Esophagus (tissue), 2 donors: Measurements from ENCODE around the gene SMPD4. TPM values are rescaled to one million over a fixed set of nuclear protein-coding genes. Genes with fewer than 3 reads are reported as not detected.
A peak's percentile ranks its signal among the peaks of the same experiment; 100 is the strongest.
"Not testable (repeated sequence)": the region's sequence is repeated elsewhere in the genome, so short reads cannot be mapped to it uniquely, and the experiment has no call there.

Source experiments
- H3K27ac ChIP-seq, 2 donors: one replicate each; pipeline ENCODE4 v1.5.1; 2013; ENCODE audit warnings: low read depth in 2 of 2, mild to moderate bottlenecking in 2 of 2, inconsistent platforms in 1 of 2, low read length in 1 of 2, moderate library complexity in 1 of 2
- H3K27me3 ChIP-seq, 2 donors: one replicate each; pipeline ENCODE4 v1.6.1; 2013; ENCODE audit warnings: low read length in 2 of 2, control low read depth in 1 of 2, mild to moderate bottlenecking in 1 of 2; ENCODE audit not compliant: insufficient read depth in 2 of 2, control insufficient read depth in 1 of 2
- H3K36me3 ChIP-seq, 2 donors: one replicate each; pipeline ENCODE4 v1.6.1; 2013; ENCODE audit warnings: low read length in 1 of 2; ENCODE audit not compliant: control insufficient read depth in 2 of 2, insufficient read depth in 2 of 2
- H3K4me1 ChIP-seq, 2 donors: one replicate each; pipeline ENCODE4 v1.6.1; 2013; ENCODE audit warnings: low read length in 1 of 2; ENCODE audit not compliant: control insufficient read depth in 2 of 2, insufficient read depth in 2 of 2
- H3K4me3 ChIP-seq, 2 donors: one replicate each; pipeline ENCODE4 v1.5.1; 2013; ENCODE audit warnings: low read length in 2 of 2, mild to moderate bottlenecking in 2 of 2, low read depth in 1 of 2, moderate library complexity in 1 of 2
- H3K9me3 ChIP-seq, 2 donors: one replicate each; pipeline ENCODE4 v1.6.1; 2013; ENCODE audit warnings: mild to moderate bottlenecking in 2 of 2, low read depth in 1 of 2, low read length in 1 of 2, moderate library complexity in 1 of 2; ENCODE audit not compliant: control insufficient read depth in 2 of 2, insufficient read depth in 1 of 2
- WGBS, 2 donors: extraction: QIAGEN DNeasy Blood & Tissue Kit; methylation state at CpG; one replicate each; pipeline ENCODE4 v1.1.7; 2013; 5-methylcytosine and 5-hydroxymethylcytosine counted together
- polyA plus RNA-seq, 2 donors: library from polyadenylated mRNA; stranded (reverse); fragments of 200-250 nt; gene quantifications; one replicate each; pipeline ENCODE4 v1.2.3, GENCODE V29; 2013
- donor health status: healthy with polysubstance abuse.
- donor health status: Bipolar disorder and iron deficiency.

SMPD4 gene
- polyA plus RNA-seq, 2 donors: 29.7 to 32.2 TPM

DNA sequence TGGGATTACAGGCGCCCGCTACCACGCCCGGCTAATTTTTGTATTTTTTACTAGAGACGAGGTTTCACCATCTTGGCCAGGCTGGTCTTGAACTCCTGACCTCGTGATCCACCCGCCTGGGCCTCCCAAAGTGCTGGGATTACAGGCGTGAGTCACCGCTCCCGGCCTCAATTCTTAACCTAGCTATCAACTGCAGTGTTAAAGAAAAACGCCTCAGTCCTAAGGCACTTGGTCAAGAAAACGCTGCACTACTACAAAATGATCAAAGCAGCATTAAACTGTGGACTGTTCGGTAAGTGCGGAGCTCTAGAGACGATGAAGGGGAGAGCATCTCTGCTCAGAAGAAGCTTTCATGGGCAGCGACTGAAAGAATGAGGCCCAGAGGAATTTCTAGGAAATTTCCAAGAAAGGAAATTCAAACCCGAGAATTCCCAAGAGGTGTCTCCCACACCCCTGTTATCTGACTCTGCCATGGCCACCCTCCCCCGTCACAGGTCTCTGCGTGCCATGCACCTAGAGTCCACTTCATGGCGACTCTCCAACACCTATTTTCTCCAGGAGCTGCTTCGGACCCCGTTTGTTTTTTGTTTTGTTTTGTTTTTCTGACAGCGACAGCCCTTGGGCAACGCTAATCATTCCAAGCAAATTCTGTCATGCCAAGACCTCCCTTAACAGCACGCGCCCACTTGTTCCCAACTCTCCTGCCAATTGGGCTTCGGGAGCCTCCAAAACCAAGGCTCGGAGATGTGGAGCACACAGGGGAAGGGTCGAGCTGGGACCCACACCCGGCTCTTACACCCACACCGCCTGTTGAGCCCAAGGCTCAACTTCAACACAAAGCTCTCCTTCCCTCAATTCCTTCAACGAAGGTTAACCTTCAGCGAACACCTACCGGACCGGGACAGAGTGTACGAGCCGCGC, 738 bp downstream of the SMPD4 start:
- H3K9me3 ChIP-seq, H3K36me3 ChIP-seq, H3K27me3 ChIP-seq, H3K4me1 ChIP-seq: not testable (repeated sequence)
- peak overlapping the region; percentile 82 to 84 for H3K4me3 ChIP-seq
- 19 to 21% methylated on average over 38 of the region's 38 CpGs for WGBS, 2 donors
- H3K27ac ChIP-seq: peak overlapping the region; percentile 88 to 93

DNA sequence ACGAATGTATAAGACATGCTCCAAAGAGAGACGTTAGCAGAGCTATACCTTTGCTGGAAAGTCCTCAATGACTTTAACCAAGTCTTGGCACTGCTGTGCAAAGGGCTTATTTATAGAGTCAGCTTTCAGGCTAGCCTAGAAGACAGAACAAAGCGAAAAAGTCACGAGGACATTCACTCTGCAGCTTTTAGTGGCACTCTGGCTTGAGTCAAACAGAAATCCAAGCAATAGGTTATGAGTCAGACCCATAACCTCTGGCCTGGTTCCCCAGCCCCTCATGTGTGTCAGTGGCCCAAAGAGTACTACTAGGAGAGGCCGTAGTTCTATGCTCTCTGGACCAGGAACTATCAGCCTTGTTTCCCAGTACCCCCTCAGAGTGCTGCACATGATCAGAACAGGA, 6.5 kb downstream of the SMPD4 start:
- not testable (repeated sequence) for H3K27ac ChIP-seq, H3K4me1 ChIP-seq, H3K9me3 ChIP-seq, H3K27me3 ChIP-seq, H3K4me3 ChIP-seq
- H3K36me3 ChIP-seq: peaks cover 11 to 22% of the 10 kb centered on the region in 2 donors
- WGBS, 2 donors: 85 to 89% methylated on average over 5 of the region's 5 CpGs

DNA sequence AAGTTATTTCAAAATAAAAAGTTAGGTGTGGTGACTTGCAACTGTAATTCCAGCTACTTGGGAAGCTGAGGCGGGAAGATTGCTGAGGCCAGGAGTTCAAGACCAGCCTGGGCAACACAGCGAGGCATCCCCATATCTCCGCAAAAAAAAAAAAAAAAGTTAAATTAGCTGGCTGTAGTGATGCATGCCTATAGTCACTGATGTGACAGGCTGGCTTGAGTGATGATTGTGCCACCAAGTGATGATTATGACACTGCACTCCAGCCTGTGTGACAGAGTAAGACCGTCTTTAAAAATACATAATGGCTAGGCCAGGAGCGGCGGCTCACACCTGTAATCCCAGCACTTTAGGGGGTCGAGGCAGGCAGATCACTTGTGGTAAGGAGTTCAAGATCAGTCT, 11.5 kb downstream of the SMPD4 start:
- WGBS, 2 donors: 92% methylated on average over 7 of the region's 7 CpGs
- H3K36me3 ChIP-seq: peaks cover 8 to 24% of the 10 kb centered on the region in 2 donors
- H3K27me3 ChIP-seq: no peaks in the 10 kb centered on the region
- H3K27ac ChIP-seq: no peak overlapping the region
- no peak overlapping the region for H3K4me3 ChIP-seq
- no peaks in the 10 kb centered on the region for H3K9me3 ChIP-seq
- H3K4me1 ChIP-seq: no peaks in the 10 kb centered on the region

DNA sequence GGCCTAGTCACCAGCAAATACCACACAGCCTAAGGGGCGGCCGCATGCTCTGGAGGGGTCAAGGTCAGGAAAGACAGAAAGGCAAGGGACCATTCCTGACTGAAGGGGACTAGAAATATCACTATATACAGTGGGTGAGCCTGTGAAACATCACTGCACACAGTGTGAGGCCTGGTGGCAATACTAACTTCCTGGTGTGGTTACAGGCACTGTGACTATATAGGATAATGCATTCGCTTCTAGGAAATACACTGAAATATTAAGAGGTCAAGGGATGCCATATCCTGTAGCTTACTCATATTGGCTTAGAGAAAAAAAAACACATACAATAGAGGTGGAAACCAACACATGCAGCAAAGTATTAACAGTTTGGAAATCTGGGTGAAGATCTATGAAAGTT, 12.2 kb downstream of the SMPD4 start:
- not testable (repeated sequence) for H3K27me3 ChIP-seq, H3K4me3 ChIP-seq, H3K4me1 ChIP-seq, H3K27ac ChIP-seq, H3K9me3 ChIP-seq
- peaks cover 8 to 27% of the 10 kb centered on the region in 2 donors for H3K36me3 ChIP-seq
- WGBS, 2 donors: 78 to 96% methylated on average over 3 of the region's 3 CpGs

DNA sequence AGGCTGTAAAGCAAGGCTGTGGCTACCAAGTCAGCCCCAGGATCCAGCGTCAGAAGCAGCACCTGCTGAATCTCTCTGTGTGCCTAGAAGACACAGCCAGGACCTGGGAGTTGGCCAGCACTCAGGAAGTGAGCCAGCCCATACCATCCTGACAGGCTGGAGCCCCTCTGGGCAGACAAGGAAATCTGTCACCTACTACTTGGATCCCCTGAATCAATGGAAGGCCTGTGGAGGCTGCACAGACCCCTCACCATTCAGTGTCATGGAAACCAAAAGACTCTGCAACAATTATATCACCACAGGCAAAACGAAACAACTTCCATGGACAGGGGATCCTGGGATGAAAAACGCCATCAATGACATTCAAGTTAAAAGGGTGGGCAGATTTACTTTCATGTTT, 14.8 kb downstream of the SMPD4 start:
- 74 to 84% methylated on average over 3 of the region's 3 CpGs for WGBS, 2 donors
- H3K9me3 ChIP-seq, H3K27ac ChIP-seq, H3K4me1 ChIP-seq, H3K27me3 ChIP-seq, H3K4me3 ChIP-seq: not testable (repeated sequence)
- H3K36me3 ChIP-seq: peaks cover 0 to 27% of the 10 kb centered on the region in 2 donors

DNA sequence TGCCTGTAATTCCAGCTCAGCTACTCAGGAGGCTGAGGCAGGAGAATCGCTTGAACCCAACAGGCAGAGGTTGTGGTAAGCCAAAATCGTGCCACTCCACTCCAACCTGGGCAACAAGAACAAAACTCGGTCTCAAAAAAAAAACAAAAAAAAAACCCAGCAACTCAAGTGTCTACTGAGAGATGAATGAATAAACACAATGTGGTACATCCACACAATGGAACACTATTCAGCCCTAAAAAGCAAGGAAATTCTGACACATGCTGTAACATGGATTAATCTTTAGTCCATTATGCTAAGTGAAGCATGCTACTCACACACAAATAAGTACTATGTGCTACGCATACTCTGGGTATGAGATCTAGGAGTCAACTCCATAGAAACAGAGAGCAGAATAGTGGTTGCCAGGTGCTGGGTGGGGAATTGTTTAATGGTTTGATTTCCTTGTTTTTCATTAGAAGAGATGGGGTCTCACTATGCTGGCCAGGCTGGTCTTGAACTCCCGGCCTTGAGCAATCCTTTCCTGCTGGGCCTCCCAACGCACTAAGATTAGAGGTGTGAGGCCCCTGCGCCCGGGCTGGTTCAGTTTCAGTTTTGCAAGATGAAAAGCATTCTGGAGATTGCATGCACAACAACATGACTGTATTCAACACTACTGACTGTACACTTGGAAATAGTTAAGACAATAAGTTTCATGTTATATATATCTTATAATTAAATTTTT, 15.9 kb downstream of the SMPD4 start:
- no peak overlapping the region for H3K4me3 ChIP-seq
- WGBS, 2 donors: 94 to 97% methylated on average over 8 of the region's 8 CpGs
- H3K36me3 ChIP-seq: peaks cover 0 to 27% of the 10 kb centered on the region in 2 donors

DNA sequence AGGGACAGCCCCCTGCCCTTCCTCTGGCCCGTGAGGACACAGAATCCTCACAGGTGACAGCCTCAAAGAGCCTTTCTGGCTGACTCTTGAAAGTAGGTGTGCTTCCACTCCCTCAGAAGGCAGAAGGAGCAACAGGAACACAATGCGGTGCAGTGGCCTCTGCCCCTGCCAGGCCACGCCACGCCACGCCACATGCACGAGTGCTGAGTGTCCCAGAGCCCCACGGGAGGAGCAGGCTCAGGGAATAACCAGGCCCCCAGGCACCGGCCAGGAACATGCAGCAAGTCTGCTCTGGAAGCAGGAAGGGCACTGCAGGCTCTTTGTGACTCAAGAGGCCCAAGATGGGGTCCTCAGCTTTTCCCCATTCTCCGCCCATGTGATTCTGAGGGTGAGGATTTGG, 18.4 kb downstream of the SMPD4 start:
- H3K36me3 ChIP-seq: peaks cover 0 to 40% of the 10 kb centered on the region in 2 donors
- H3K4me3 ChIP-seq: no peak overlapping the region
- H3K9me3 ChIP-seq: no peaks in the 10 kb centered on the region
- H3K4me1 ChIP-seq: no peaks in the 10 kb centered on the region
- 95 to 96% methylated on average over 9 of the region's 9 CpGs for WGBS, 2 donors
- H3K27me3 ChIP-seq: no peaks in the 10 kb centered on the region
- H3K27ac ChIP-seq: no peak overlapping the region

More for the DNA sequence above, 15.9 kb downstream of the SMPD4 start:
- no peak overlapping the region for H3K27ac ChIP-seq
- H3K4me1 ChIP-seq: no peaks in the 10 kb centered on the region
- no peaks in the 10 kb centered on the region for H3K9me3 ChIP-seq
- no peaks in the 10 kb centered on the region for H3K27me3 ChIP-seq

DNA sequence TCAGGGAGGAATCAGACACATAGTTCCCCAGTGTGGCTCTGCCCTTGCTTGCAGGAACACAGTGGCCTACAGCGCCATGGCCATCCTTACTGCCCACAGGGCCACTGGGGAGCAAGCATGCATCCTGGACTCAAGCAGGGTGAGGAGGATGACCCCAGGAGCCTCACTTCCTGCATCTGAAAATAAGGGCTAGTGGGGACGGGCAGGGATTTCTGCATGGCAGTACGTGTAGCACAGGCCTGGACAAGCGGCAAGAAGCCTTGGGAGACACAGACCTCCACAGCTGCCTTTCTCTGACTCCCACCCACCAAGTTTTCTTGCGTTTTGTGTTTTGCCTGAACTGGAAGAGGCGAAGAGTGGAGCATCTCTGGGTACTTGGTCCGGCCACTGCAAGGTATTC, 18.9 kb downstream of the SMPD4 start:
- 89 to 93% methylated on average over 6 to 7 of the region's 7 CpGs for WGBS, 2 donors
- peaks cover 0 to 40% of the 10 kb centered on the region in 2 donors for H3K36me3 ChIP-seq
- H3K9me3 ChIP-seq, H3K4me3 ChIP-seq, H3K27me3 ChIP-seq, H3K4me1 ChIP-seq, H3K27ac ChIP-seq: not testable (repeated sequence)

DNA sequence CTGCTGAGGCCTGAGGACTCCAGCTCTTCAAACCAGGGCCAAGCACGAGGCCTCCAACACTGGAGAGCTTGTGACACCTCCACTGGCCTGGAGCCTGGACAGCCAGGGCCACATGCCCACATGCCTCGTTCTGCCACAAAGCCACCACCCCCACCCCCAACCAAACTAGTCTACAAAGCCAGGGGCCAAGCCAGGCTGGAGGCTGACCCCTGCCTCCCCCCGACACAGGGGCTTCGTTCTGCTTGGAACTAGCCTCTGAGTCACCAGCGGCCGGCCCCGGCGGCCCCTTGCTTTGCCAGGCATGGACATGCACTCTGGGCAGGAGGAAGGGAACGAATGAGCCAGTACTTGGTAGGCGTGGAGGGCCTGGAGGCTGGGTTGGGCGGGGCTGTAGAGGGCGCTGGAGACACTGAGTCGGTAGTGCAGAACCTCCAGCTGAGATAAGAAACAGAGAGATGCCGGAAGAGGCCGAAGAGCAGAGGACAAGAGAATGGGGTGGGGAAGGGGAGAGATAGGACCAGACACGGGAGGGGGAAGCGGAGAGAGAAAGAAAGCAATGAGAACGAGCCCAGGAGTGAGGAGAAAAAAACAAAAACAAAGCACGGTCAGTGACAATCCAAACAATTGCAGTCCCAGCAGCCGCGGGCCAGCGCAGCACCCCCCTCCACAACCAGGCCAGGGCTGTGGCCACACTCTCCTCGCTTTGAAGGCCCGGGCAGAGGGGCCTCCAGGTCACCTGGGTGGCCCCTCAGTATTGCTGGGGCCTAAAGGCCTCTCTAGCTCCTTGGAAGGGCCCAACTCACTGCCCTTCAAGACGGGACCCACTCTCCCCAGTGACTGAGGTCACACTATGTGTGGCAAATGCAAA, 20.3 kb downstream of the SMPD4 start:
- H3K4me1 ChIP-seq, H3K27me3 ChIP-seq, H3K4me3 ChIP-seq, H3K9me3 ChIP-seq, H3K27ac ChIP-seq: not testable (repeated sequence)
- H3K36me3 ChIP-seq: peaks cover 0 to 34% of the 10 kb centered on the region in 2 donors
- 77 to 80% methylated on average over 25 of the region's 25 CpGs for WGBS, 2 donors
